NCI-H1930 (cell line): ENCODE measurements around the gene NLGN1.

Experiments used
- DNase-seq, 2 experiments: peaks; one replicate each; lab custom pipeline; 2025; lab: John Stamatoyannopoulos, UW

The NLGN1 gene

DNA sequence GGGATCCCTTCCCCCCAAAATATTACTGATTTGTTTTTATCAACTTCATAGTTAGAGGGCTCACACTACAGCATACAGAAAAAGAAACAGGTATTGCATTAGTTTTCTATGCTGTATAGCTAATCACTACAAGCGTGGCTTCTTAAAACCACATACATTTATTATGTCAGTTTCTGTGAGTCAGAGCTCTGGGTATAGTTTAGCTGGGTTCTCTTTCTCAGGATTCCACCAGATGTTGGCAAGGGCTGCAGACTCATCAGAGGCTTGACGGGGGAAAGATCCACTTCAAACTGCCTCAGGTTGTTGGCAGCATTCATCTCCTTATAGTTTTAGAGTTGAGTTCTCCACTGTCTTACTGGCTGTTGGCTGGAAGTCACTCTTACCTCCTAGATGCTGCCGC lies 328.0 kb downstream of the NLGN1 start:
- DNase-seq, result no peak

GRCh38 chr3:173730391-173730790 lies 332.8 kb downstream of the NLGN1 start:
- DNase-seq, result no peak

DNA sequence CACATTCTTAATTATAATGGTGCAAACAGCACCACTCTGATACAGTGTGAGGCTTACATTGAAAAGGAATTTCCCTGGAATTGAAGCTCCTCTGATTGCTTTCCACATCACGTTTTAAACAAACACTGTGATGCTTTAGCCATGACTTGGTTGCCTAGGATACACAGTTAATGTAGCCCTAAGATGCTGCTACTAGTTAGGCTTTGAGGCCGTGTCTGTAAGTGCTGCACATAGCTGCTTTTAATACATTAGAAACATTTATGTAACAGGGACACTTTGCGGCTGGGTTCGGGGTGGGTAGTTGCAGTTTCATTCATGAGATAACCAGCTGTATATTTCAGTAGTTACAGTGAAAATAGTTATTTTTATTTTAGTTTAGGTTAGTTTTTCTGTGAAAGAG lies 334.7 kb downstream of the NLGN1 start:
- no peak for DNase-seq

- no peak for DNase-seq
Measured at GRCh38 chr3:173733029-173733652, 335.6 kb downstream of the NLGN1 start.

DNA sequence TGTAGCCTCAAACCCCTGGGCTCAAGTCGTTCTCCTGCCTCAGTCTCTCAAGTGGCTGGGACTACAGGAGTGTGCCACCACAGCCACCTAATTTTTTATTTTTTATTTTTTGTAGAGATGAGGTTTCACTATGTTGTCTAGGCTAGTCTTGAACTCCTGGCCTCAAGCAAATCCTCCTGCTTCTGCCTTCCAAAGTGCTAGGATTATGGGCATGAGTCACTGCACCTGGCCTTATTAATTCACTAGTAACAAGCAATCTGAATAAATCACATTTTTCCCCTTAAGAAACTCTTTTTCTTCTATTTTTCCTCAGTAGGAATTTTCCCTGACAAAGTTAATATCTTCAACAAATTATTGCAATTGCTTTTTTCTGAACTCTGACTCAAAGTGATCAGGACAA lies 336.9 kb downstream of the NLGN1 start:
- no peak for DNase-seq

DNA sequence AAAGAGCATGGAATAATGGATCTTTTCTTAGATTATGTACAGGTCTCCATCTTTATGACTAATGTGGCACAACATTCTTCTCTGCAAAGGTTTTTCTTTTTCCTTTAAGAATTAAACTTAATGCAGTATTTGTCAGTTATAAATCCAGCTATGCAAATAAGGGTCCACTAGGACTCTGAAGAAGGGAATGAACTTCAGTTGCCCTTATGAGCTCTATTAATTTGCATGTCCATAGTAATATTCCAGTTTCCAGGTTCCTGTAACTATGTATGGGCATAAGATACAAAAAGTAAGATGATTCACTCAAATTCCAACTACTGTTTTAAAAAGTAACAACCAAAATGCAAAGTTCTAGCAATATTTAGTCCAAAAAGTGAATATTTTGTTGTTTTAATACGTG lies 337.4 kb downstream of the NLGN1 start:
- DNase-seq, result no peak

DNA sequence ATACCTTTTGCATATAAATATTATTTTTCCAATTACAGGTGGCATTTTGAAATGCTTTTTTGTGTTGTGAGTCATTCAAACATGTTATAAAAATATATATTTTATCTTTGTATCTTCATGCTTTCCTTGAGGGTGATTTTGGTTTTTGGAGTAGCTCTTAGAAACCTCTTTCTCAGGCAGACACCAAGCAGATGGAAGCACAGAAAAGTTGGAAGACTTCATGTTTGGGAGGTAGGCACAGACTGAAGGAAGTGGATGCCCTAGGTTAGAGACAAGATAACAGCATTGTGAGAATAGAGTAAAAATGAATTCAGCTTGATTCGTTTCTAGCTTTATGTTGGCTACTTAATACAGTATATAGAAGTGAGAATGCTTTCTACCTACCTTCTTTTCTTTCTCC lies 338.3 kb downstream of the NLGN1 start:
- DNase-seq, result no peak

DNA sequence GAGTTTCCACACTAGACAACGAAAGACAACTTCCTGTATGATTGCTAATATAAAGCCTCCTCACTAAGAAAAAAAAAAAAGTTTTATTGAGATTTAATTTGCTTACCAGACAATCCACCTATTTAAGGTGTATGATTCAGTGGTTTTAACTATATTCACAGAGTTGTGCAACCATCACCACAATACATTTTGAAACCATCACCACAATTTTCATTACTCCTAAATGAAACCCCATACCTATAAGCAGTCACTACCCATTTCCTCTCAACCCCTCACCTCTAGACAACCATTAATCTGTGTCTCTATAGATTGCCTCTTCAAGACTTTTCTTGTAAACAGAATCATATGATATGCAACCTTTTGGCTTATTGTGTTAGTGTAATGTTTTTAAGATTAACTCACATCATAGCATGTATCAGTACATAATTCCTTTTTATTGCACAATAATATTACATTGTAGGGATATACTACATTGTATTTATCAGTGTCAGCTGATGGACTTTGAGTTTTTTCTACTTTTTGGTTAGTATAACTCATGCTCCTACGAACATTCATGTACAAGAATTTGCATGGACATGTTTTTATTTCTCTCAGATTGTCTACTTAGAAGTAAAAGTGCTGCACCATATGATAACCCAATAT lies 339.7 kb downstream of the NLGN1 start:
- no peak for DNase-seq

- DNase-seq, result no peak
Measured at GRCh38 chr3:173739726-173740125, 342.2 kb downstream of the NLGN1 start.

- no peak for DNase-seq
Measured at GRCh38 chr3:173742491-173742890, 344.9 kb downstream of the NLGN1 start.

GRCh38 chr3:173743111-173743510 lies 345.6 kb downstream of the NLGN1 start:
- DNase-seq, result no peak

GRCh38 chr3:173743516-173743915 lies 346.0 kb downstream of the NLGN1 start:
- no peak for DNase-seq

GRCh38 chr3:173744479-173744878 lies 346.9 kb downstream of the NLGN1 start:
- DNase-seq, result no peak

GRCh38 chr3:173744895-173745294 lies 347.4 kb downstream of the NLGN1 start:
- DNase-seq, result no peak

GRCh38 chr3:173745952-173746682 lies 348.6 kb downstream of the NLGN1 start:
- DNase-seq, result no peak

DNA sequence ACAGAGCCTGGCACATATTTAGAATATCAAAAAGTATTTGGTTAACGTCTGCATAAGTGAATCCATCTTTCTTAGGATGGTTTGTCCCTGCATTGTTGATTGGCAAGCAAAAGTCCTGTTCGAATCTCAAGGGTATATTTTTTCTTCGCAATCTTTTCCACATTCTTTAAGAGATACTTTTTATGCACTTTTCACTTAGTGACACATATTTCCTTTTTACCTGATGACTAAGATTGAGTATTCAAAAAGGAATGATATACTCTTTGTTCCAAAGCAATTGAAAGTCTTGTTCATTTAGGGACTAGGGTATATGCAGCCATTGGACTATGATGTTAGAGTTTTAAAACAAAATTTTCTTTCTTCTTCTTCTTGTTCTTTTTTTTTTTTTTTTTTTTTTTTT lies 349.9 kb downstream of the NLGN1 start:
- no peak for DNase-seq

- DNase-seq, result no peak
Measured at GRCh38 chr3:173748105-173748504, 350.6 kb downstream of the NLGN1 start.

GRCh38 chr3:173750095-173750494 lies 352.6 kb downstream of the NLGN1 start:
- DNase-seq, result no peak

GRCh38 chr3:173750591-173750990 lies 353.0 kb downstream of the NLGN1 start:
- no peak for DNase-seq

DNA sequence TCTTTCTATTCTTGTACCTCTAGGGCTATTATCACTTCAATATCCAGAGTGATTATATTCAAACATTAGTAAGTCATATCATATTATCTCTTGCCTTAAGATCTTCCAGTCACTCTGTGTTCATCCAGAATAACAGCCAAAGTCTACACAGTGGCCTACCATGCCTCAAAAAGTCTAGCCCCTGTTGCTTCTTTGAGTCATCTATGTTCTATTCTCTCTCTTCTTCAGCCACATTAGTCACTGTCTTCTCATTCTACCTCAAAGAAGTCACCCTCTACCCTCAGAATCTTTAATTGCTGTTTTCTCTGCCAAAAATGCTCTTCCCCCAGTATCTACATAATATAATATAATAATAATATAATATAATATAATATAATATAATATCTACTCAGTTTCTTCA lies 356.0 kb downstream of the NLGN1 start:
- no peak for DNase-seq

DNA sequence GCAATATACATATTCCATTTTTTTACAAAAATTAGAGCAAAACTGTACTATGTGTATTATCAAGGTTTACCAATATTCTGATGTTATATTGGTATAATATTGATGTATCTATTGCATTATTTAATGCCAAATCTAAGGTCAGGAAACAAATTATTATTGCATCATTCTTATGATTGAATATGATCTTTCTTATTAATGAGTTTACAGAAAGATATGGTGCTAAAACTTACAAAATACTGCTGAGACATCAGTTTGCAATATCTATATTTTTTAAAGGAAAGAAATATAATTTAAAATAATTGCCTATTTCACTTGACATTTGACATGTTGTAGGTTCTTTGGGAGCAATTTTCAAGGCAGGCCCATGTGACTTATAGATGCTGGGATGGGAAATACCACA lies 357.6 kb downstream of the NLGN1 start:
- DNase-seq, result no peak

- no peak for DNase-seq
Measured at GRCh38 chr3:173761161-173761560, 363.6 kb downstream of the NLGN1 start.

GRCh38 chr3:173762501-173762900 lies 365.0 kb downstream of the NLGN1 start:
- no peak for DNase-seq
